ENCODE data around the gene PFKFB1.

- TF ChIP-seq POLR2AphosphoS5 (IDR thresholded peaks at IDR 0.05) (no peak), CTCF (IDR thresholded peaks at IDR 0.05) (no peak), POLR2A (IDR thresholded peaks at IDR 0.05) (no peak)
These were observed 62.9 kb downstream of the PFKFB1 start for GRCh38 chrX:54931107-54931506.
